NCI-H1436 treated with DMSO at 0.1 percent for 48 hours (cell line): ENCODE results near the gene HOXB8.

Experiments
- DNase-seq: peaks from one replicate; lab custom pipeline; 2025; lab: John Stamatoyannopoulos, UW

The HOXB8 gene

GRCh38 chr17:48637323-48638260, 22.5 kb upstream of the HOXB8 start:
- no peak for DNase-seq

GRCh38 chr17:48636177-48637018, 21.3 kb upstream of the HOXB8 start:
- peak; percentile 29 for DNase-seq

GRCh38 chr17:48634493-48635208, 19.6 kb upstream of the HOXB8 start:
- DNase-seq, result no peak

- DNase-seq, result no peak
Measured at GRCh38 chr17:48633266-48633677, 18.2 kb upstream of the HOXB8 start.

- DNase-seq, result no peak
Measured at GRCh38 chr17:48632579-48633265, 17.6 kb upstream of the HOXB8 start.

GRCh38 chr17:48631693-48632578, 16.8 kb upstream of the HOXB8 start:
- no peak for DNase-seq

- no peak for DNase-seq
Measured at GRCh38 chr17:48630925-48631692, 16.0 kb upstream of the HOXB8 start.

- DNase-seq, result no peak
Measured at GRCh38 chr17:48630009-48630924, 15.2 kb upstream of the HOXB8 start.

GRCh38 chr17:48629411-48629759, 14.3 kb upstream of the HOXB8 start:
- no peak for DNase-seq

GRCh38 chr17:48628649-48629410, 13.7 kb upstream of the HOXB8 start:
- no peak for DNase-seq

GRCh38 chr17:48627623-48628521, 12.8 kb upstream of the HOXB8 start:
- no peak for DNase-seq

GRCh38 chr17:48627118-48627597, 12.1 kb upstream of the HOXB8 start:
- DNase-seq, result no peak

GRCh38 chr17:48626245-48627117, 11.4 kb upstream of the HOXB8 start, which contains the start of gene HOXB9:
Gene HOXB9 (minus strand): TSS chr17:48626358. CDS start chr17:48626269, 89 bp downstream.
- no peak for DNase-seq

- DNase-seq, result no peak
Measured at GRCh38 chr17:48625495-48626244, 10.6 kb upstream of the HOXB8 start.
